Thoracic aorta (tissue), 2 donors: ENCODE data around the gene RGS2. TPM values are rescaled to one million over a fixed set of nuclear protein-coding genes. Genes with fewer than 3 reads are reported as not detected.

Source experiments
- ATAC-seq: fragments of 150-250 bp; one replicate; pipeline ENCODE4 v1.8.0; 2017; ENCODE audit warnings: low read depth; ENCODE audit not compliant: insufficient number of reproducible peaks, low FRiP score
- DNase-seq: peaks from one replicate; pipeline ENCODE4 v3.0.0-alpha.2; 2020; ENCODE audit warnings: low spot score
- H3K27ac ChIP-seq, 2 donors: fragments of 200-600 bp; sonication (generic); 1 replicate in 1 of 2; 2 replicates in 1 of 2; pipeline ENCODE4 v1.5.1; 2016; ENCODE audit warnings: mild to moderate bottlenecking in 2 of 2, moderate library complexity in 2 of 2
- H3K27me3 ChIP-seq: fragments of 200-600 bp; sonication (generic); replicated peaks from 2 replicates; pipeline ENCODE4 v1.6.0; 2016; ENCODE audit warnings: mild to moderate bottlenecking; ENCODE audit not compliant: insufficient read depth
- H3K36me3 ChIP-seq: fragments of 200-600 bp; sonication (generic); one replicate; pipeline ENCODE4 v1.5.1; 2016
- H3K4me1 ChIP-seq, 2 donors: fragments of 200-600 bp; sonication (generic); 1 replicate in 1 of 2; 2 replicates in 1 of 2; pipeline versions ENCODE4 v1.5.1 to v1.6.0; 2016; ENCODE audit warnings: low read depth in 2 of 2, mild to moderate bottlenecking in 1 of 2; ENCODE audit not compliant: control insufficient read depth in 1 of 2
- H3K4me3 ChIP-seq: fragments of 200-600 bp; sonication (generic); 2 replicates; pipeline ENCODE4 v1.5.1; 2016; ENCODE audit warnings: mild to moderate bottlenecking
- H3K9me3 ChIP-seq: fragments of 200-600 bp; sonication (generic); 2 replicates; pipeline ENCODE4 v1.5.1; 2016
- total RNA-seq, 2 donors: library from RNA; depleted of rRNA; stranded (reverse); fragments of >200 nt; gene quantifications; one replicate each; pipeline versions ENCODE4 v1.1.0 to v1.2.3, GENCODE V29; 2016
- TF ChIP-seq, protein P1 (sequence below): fragments of 200-600 bp; sonication (generic); IDR thresholded peaks from one replicate; pipeline ENCODE4 v1.5.1; 2019; ENCODE audit warnings: antibody characterized with exemption

Gene RGS2
- total RNA-seq, 2 donors from 2014 or later: 85.2 to 188 TPM

DNA sequence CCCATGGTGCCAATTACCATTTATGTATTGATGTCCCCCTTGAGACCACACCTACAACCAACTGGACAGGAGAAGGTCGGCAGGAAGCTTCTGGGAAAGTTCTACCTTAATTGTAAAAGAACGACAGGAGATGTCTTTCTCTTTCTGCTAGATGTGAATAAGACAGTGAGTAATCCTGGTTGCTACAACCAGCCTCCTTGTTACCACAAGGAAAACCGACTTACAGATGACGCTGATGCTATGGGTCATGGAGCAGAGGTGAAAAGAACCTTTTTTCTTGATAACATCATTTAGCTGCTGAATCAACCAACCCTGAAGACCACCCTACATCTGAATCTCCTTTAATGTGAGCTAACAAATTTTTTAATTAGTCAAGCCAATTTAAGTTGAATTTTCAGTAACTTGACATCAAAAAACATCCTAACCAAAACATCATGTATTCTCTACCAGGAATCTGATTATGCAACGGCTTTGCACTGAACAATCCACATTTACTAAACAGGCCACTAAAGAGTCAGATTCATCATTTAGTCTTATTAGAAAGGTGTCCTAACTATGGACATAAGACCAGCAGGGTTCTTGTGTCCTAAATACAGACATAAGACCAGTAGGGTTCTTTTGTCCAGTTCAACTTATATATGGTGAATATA lies 23.0 kb downstream of the RGS2 start:
- H3K4me3 ChIP-seq: no peak overlapping the region
- DNase-seq: no peak
- H3K4me1 ChIP-seq: peaks cover 20 to 35% of the 10 kb centered on the region in 2 donors
- no peaks in the 10 kb centered on the region for H3K27me3 ChIP-seq
- TF ChIP-seq, protein P1, sequence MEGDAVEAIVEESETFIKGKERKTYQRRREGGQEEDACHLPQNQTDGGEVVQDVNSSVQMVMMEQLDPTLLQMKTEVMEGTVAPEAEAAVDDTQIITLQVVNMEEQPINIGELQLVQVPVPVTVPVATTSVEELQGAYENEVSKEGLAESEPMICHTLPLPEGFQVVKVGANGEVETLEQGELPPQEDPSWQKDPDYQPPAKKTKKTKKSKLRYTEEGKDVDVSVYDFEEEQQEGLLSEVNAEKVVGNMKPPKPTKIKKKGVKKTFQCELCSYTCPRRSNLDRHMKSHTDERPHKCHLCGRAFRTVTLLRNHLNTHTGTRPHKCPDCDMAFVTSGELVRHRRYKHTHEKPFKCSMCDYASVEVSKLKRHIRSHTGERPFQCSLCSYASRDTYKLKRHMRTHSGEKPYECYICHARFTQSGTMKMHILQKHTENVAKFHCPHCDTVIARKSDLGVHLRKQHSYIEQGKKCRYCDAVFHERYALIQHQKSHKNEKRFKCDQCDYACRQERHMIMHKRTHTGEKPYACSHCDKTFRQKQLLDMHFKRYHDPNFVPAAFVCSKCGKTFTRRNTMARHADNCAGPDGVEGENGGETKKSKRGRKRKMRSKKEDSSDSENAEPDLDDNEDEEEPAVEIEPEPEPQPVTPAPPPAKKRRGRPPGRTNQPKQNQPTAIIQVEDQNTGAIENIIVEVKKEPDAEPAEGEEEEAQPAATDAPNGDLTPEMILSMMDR: no peak
- H3K9me3 ChIP-seq: no peaks in the 10 kb centered on the region
- ATAC-seq: no peak
- no peak overlapping the region for H3K27ac ChIP-seq
- no peaks in the 10 kb centered on the region for H3K36me3 ChIP-seq

DNA sequence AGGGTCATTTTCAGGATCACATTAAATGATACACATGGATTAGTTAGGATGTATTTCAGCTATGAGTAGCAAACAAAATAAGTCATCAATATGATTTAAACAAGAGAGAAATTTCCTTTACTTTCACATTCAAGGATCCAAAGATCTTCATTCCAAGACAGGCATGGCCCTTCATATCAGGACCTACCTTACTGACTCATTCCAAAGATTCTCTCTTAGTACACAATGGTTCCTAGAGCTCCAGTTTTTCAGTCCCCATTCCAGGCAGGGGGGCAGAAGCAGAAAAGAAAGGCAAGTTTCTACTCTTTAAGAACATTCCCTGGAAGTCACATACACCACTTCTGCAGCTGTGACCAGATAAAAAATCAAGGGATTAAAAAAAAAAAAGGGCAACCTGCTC lies 23.7 kb downstream of the RGS2 start:
- H3K27ac ChIP-seq: no peak overlapping the region
- no peaks in the 10 kb centered on the region for H3K36me3 ChIP-seq
- no peaks in the 10 kb centered on the region for H3K27me3 ChIP-seq
- ATAC-seq: no peak
- H3K9me3 ChIP-seq: no peaks in the 10 kb centered on the region
- TF ChIP-seq, protein P1: no peak
- H3K4me3 ChIP-seq: no peak overlapping the region
- H3K4me1 ChIP-seq: peaks cover 17 to 28% of the 10 kb centered on the region in 2 donors
- no peak for DNase-seq

DNA sequence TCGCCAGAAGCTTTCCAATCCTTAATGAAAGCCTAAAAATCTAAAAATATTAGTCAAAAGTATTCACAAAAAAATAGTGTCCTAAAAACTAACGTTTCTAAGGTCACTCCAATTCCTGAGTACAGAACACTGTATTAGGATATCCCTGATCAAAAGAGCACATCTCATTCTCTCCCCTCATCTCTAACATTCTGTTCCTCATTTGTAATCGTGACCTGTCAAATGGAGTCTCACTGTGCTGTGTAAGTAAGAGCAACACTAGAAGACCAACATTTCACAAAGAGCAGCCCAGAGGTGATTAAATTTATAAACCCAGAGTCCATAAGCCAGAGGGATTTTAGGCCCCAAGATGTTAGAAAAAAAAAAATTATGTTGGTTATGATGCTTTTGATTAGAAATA lies 26.3 kb downstream of the RGS2 start:
- H3K36me3 ChIP-seq: no peaks in the 10 kb centered on the region
- no peaks in the 10 kb centered on the region for H3K27me3 ChIP-seq
- no peak for ATAC-seq
- H3K4me3 ChIP-seq: no peak overlapping the region
- no peaks in the 10 kb centered on the region for H3K9me3 ChIP-seq
- H3K27ac ChIP-seq: peak overlapping the region; percentile 20 to 61
- DNase-seq: no peak
- peaks cover 11 to 30% of the 10 kb centered on the region in 2 donors for H3K4me1 ChIP-seq
- TF ChIP-seq, protein P1: no peak

DNA sequence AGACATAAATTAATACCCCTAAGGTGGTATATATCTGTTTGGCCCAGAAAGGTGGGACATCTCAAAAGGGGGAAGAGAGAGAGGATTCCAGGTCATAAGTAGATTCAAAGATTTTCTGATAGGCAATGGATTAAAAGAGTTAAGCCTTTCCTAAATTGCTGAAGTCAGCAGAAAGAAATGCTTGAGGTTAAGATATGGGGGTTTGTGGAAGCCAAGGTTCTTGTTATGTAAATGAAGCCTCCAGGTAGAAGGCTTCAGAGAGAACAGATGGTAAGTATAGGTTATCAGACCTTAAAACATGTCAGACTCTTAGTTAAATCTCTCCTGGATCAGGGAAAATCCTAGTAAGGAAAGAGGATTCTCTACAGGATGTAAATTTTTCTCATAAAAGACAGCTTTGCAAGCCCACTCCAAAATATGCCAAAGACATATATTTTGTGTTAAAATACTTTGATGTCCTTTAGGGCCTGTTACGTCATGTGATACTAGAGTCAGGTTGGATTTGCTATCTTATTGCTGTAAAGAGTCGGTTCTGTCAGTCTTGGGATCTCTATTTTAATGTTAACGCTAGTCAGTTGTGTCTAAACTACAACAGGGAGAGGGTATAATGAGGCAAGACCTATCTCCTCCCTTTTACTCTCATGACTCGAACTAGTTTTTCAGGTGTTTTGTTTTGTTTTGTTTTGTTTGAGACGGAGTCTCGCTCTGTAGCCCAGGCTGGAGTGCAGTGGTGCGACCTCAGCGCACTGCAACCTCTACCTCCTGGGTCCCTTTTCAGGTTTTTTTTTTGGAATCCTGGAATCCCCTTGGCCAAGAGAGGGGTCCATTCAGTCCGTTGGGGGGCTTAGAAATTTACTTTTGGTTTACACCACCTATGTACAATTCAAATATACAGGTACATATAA lies 30.6 kb downstream of the RGS2 start:
- no peaks in the 10 kb centered on the region for H3K36me3 ChIP-seq
- TF ChIP-seq, protein P1: no peak
- peaks cover 9 to 54% of the 10 kb centered on the region in 2 donors for H3K4me1 ChIP-seq
- no peak for ATAC-seq
- H3K27ac ChIP-seq: no peak overlapping the region
- H3K4me3 ChIP-seq: no peak overlapping the region
- no peaks in the 10 kb centered on the region for H3K27me3 ChIP-seq
- no peak for DNase-seq
- no peaks in the 10 kb centered on the region for H3K9me3 ChIP-seq

DNA sequence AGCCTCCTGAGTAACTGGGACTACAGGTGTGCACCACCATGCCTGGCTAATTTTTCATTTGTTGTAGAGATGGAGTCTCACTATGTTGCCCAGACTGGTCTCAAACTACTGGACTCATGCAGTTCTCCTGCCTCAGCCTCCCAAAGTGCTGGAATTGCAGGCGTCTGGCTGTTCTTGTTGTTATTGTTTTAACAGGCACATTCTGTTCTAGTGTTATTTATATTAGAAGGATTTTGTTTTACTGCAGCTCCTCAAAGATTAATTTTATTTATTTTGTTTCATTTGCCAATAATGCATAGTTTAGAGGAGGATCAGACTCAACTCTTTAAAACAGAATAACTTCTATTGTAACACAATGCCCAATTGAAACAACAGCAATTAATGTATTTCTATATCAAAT lies 35.5 kb downstream of the RGS2 start:
- Histone ChIP-seq H3K27me3 (no peaks in the 10 kb centered on the region), H3K9me3 (no peaks in the 10 kb centered on the region), H3K27ac (no peak overlapping the region), H3K4me1 (peaks cover 3 to 50% of the 10 kb centered on the region in 2 donors), H3K36me3 (no peaks in the 10 kb centered on the region), H3K4me3 (no peak overlapping the region)
- no peak for DNase-seq
- TF ChIP-seq, protein P1: no peak
- no peak for ATAC-seq
